ENCODE results near the gene GLI1.

The GLI1 gene

DNA sequence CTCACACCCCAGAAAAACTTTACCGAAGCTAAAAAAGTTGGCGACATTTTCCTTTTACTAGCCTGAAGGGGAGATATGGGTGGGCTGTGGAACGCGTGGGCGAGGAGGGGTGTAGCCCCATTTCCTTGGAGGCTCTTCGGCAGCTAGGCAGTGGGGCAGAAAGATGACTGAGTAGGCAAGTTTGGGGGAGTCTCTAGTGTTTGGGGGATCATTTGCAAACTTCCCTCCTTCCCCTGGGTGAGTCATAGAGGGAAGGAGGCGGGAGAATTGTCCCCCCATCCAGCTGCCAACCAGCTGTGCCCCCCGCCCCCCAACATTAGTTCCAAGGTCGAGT lies 2.3 kb downstream of the GLI1 start:
- TF ChIP-seq TAF1 (IDR thresholded peaks at IDR 0.05; ENCODE audit: low read depth) (no peak), TCF12 (IDR thresholded peaks at IDR 0.05; ENCODE audit: low read depth) (0 out of 2 replicates have a peak, but pooled peaks have one; percentile 4), CEBPB (IDR thresholded peaks at IDR 0.05) (no peak), FOXM1 (IDR thresholded peaks at IDR 0.05; ENCODE audit: borderline replicate concordance, low read depth) (no peak), CREB1 (IDR thresholded peaks at IDR 0.05; ENCODE audit: low read depth) (no peak), USF1 (IDR thresholded peaks at IDR 0.05) (no peak), ZBTB7A (IDR thresholded peaks at IDR 0.05; ENCODE audit: low read depth) (peak; percentile 44), NFIC (IDR thresholded peaks at IDR 0.05) (no peak), EGR1 (IDR thresholded peaks at IDR 0.05) (peak; percentile 87), MAX (IDR thresholded peaks at IDR 0.05) (no peak), RAD21 (IDR thresholded peaks at IDR 0.05; ENCODE audit: low read depth) (no peak), TEAD4 (IDR thresholded peaks at IDR 0.05) (no peak), YY1 (IDR thresholded peaks at IDR 0.05; ENCODE audit: low read depth) (no peak)
- TF ChIP-seq, protein P1, sequence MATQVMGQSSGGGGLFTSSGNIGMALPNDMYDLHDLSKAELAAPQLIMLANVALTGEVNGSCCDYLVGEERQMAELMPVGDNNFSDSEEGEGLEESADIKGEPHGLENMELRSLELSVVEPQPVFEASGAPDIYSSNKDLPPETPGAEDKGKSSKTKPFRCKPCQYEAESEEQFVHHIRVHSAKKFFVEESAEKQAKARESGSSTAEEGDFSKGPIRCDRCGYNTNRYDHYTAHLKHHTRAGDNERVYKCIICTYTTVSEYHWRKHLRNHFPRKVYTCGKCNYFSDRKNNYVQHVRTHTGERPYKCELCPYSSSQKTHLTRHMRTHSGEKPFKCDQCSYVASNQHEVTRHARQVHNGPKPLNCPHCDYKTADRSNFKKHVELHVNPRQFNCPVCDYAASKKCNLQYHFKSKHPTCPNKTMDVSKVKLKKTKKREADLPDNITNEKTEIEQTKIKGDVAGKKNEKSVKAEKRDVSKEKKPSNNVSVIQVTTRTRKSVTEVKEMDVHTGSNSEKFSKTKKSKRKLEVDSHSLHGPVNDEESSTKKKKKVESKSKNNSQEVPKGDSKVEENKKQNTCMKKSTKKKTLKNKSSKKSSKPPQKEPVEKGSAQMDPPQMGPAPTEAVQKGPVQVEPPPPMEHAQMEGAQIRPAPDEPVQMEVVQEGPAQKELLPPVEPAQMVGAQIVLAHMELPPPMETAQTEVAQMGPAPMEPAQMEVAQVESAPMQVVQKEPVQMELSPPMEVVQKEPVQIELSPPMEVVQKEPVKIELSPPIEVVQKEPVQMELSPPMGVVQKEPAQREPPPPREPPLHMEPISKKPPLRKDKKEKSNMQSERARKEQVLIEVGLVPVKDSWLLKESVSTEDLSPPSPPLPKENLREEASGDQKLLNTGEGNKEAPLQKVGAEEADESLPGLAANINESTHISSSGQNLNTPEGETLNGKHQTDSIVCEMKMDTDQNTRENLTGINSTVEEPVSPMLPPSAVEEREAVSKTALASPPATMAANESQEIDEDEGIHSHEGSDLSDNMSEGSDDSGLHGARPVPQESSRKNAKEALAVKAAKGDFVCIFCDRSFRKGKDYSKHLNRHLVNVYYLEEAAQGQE (IDR thresholded peaks at IDR 0.05; ENCODE audit: low read depth): no peak

DNA sequence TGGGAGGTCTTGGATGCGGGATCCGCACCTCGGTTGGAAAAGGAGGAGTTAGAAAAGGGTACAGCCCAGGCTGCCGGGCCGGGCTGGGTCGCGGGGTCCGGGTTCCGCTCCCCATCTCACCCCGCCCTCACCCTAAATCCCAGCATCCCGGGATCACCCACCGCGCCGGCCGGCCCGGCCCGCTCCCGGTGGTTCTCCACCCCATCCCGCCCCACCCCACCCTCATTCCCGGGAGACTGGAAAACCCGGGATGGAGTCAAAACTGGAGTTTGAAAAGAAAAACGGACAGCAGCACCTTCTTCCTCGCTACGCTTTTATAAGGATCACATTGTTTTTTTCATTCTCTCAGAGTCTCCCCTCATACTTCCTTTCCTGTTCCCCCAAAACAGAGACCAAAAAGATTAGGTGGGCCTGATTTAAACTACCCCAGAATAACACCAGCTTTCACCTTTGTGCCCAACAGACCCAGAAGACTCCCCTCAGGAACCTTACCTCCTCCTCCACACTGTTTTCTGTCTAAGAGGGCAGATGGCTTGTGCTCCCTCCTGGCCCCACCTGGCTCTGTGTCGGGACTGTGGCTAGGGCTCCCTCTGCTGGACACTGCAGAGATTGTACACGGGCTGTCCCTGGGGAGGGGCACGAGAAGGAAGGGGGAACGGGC lies 2.8 kb downstream of the GLI1 start:
- TF ChIP-seq TAF1 (IDR thresholded peaks at IDR 0.05; ENCODE audit: low read depth): no peak; the same call in 1 of the 2 replicates
- peak; percentile 92 for TF ChIP-seq RAD21 (IDR thresholded peaks at IDR 0.05; ENCODE audit: low read depth)
- TF ChIP-seq EP300 (IDR thresholded peaks at IDR 0.05; ENCODE audit: borderline replicate concordance): no peak
- TF ChIP-seq, protein P1 (IDR thresholded peaks at IDR 0.05; ENCODE audit: low read depth): no peak
- TF ChIP-seq CREB1 (IDR thresholded peaks at IDR 0.05; ENCODE audit: low read depth): 0 out of 2 replicates have a peak, but pooled peaks have one; percentile 17
- TF ChIP-seq NFIC (IDR thresholded peaks at IDR 0.05): peak; percentile 22; the same call in 1 of the 2 replicates
- TF ChIP-seq MAX (IDR thresholded peaks at IDR 0.05): peak; percentile 75; the same call in 1 of the 2 replicates
- 0 out of 2 replicates have a peak, but pooled peaks have one; percentile 6 for TF ChIP-seq FOXM1 (IDR thresholded peaks at IDR 0.05; ENCODE audit: borderline replicate concordance, low read depth)
- TF ChIP-seq USF1 (IDR thresholded peaks at IDR 0.05): 0 out of 2 replicates have a peak, but pooled peaks have one; percentile 6
- no peak for TF ChIP-seq CEBPB (IDR thresholded peaks at IDR 0.05)

- TF ChIP-seq EP300 (IDR thresholded peaks at IDR 0.05; ENCODE audit: borderline replicate concordance) (no peak), USF1 (IDR thresholded peaks at IDR 0.05) (no peak), TAF1 (IDR thresholded peaks at IDR 0.05; ENCODE audit: low read depth) (0 out of 2 replicates have a peak, but pooled peaks have one; percentile 27), RAD21 (IDR thresholded peaks at IDR 0.05; ENCODE audit: low read depth) (no peak), NFIC (IDR thresholded peaks at IDR 0.05) (no peak)
These were observed 3.3 kb downstream of the GLI1 start for GRCh38 chr12:57462912-57463253.

GRCh38 chr12:57464569-57464968 lies 5.0 kb downstream of the GLI1 start:
- TF ChIP-seq NFIC (IDR thresholded peaks at IDR 0.05): no peak
- no peak for TF ChIP-seq TEAD4 (IDR thresholded peaks at IDR 0.05)
- TF ChIP-seq YY1 (IDR thresholded peaks at IDR 0.05; ENCODE audit: low read depth): no peak
- no peak for TF ChIP-seq MAX (IDR thresholded peaks at IDR 0.05)
- TF ChIP-seq CEBPB (IDR thresholded peaks at IDR 0.05): no peak
- no peak for TF ChIP-seq CREB1 (IDR thresholded peaks at IDR 0.05; ENCODE audit: low read depth)
- TF ChIP-seq USF1 (IDR thresholded peaks at IDR 0.05): no peak
- no peak for TF ChIP-seq RAD21 (IDR thresholded peaks at IDR 0.05; ENCODE audit: low read depth)
- TF ChIP-seq EGR1 (IDR thresholded peaks at IDR 0.05): no peak
- no peak for TF ChIP-seq TCF12 (IDR thresholded peaks at IDR 0.05; ENCODE audit: low read depth)
- TF ChIP-seq TAF1 (IDR thresholded peaks at IDR 0.05; ENCODE audit: low read depth): no peak
- TF ChIP-seq EP300 (IDR thresholded peaks at IDR 0.05; ENCODE audit: borderline replicate concordance): no peak
